HTERT RPE-1 (cell line): ENCODE measurements around the gene PLXDC1.
"Not testable (repeated sequence)": the region's sequence is repeated elsewhere in the genome, so short reads cannot be mapped to it uniquely, and the experiment has no call there.

ENCODE experiments used
- in situ Hi-C: fragments of 300-500 bp; cut with MboI; formaldehyde crosslinking; loops from 4 replicates; pipeline ENCODE4 v1.14.3; 2020; ENCODE audit warnings: low sequenced_read_pairs

PLXDC1 gene

DNA sequence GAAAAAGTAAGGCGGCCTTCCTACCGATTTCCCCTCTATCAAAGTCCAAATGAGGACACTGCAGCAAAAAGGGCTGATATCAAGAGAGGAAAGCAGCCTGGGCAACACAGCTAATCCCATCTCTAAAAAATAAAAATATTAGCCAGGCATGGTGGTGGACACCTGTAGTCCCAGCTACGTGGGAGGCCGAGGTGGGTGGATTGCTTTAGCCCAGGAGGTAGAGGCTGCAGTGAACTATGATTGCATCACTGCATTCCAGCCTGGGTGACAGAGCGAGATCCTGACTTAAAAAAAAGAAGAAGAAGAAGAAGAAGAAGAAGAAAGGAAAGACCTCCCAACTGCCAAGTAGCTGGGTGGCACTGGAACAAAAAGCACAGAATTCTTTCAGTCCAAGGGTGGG is 31.6 kb upstream of the PLXDC1 start:
- in situ Hi-C loops, result no loop called here

GRCh38 chr17:39181303-39181702 is 29.9 kb upstream of the PLXDC1 start:
- in situ Hi-C loops, result no loop called here

GRCh38 chr17:39178536-39178935 is 27.1 kb upstream of the PLXDC1 start:
- in situ Hi-C loops, result no loop called here

GRCh38 chr17:39177256-39177655 is 25.8 kb upstream of the PLXDC1 start:
- in situ Hi-C loops, result no loop called here

GRCh38 chr17:39175695-39176093 is 24.3 kb upstream of the PLXDC1 start:
- in situ Hi-C loops, result no loop called here

DNA sequence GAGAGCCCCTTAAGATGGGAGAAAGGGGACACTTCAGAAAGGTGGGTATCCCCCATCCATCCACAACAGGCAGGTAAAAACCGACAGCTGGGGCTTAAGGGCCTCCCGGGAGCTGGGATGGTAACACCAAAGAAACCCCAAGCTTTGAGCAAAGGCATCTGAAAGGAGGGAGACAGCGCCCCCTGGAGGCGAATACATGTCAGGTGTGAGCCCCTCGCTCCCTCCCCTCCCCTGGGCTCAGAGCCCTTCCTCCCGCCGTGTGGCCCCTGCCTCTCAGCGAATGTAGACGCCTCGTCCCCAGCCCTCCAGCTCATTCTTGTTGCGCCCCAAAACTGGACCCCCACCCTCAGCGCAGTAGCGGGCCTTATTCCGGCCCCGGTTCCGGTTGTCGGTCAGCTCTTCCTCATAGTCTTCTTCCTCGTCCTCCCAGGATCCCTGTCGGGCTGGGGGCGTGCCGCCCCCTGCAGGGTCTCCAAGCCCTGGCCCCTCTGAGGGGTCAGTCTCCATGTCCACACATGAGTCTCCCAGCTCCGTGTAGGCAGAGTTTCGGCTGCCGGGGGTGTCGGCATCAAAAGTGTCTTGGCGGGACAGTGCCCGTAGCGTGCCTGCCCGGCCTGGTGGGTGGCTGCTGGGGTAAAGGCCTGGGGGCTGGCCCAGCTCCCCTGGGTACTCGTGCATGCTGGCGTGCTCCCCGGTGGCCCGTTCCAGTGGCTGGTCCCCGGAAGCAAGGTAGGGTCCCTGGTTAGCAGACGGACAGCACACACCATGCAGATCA is 23.7 kb upstream of the PLXDC1 start:
- in situ Hi-C loops, result no loop called here

DNA sequence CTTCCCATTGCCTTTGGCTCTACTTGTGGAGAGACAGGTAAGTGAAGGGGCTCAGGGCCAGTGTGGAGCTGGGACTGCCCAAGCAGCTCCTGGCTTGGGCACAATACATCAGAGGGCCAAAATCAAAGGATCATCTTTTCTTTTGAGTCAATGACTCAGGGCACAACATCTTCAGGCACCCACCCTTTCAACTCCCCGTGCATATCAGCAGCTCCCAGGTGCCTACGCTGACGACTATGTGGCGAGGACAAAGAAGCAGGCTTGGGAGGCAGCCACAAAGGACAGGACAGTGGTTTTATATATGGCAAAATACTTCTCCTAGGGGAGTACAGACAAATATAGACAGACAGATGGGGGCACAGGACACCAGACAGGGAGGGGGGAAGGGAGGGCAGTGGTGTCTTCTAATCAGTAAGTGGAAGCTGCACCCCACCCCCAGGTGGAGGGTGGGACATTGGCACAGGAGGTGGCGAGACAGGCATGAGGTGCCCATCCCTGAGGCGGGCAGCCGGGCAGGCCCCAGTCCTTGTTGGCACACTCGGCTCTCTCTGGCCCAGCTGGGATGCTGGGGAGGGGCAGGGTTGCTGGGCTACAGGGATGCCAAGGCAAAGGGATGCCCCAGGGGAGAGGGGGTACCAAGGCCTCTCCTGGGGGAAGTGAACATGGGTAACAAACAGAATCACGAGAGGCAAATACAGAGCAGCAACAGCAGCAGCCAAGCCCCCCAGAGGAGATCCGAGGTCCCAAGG is 22.3 kb upstream of the PLXDC1 start:
- in situ Hi-C loops, result no loop called here

DNA sequence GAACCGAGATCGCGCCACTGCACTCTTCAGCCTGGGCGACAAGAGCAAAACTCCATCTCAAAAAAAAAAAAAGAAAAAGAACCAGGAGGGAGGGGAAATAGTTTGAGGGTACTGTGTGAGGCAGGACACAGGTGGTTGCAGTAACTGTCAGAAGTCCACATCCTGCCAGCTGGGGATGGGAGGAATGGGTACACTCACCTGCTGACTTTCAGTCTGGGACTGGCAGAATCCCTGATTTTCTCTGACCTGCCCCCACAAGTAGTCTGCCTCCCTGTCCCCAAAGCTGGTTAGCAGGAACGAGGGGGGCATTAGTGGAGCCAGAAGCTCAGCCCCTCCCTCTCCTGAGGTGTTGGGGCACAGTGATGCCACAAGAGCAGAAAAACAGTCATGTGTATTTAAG is 21.6 kb upstream of the PLXDC1 start:
- in situ Hi-C loops, result no loop called here

GRCh38 chr17:39171933-39172332 is 20.5 kb upstream of the PLXDC1 start:
- in situ Hi-C loops, result no loop called here

DNA sequence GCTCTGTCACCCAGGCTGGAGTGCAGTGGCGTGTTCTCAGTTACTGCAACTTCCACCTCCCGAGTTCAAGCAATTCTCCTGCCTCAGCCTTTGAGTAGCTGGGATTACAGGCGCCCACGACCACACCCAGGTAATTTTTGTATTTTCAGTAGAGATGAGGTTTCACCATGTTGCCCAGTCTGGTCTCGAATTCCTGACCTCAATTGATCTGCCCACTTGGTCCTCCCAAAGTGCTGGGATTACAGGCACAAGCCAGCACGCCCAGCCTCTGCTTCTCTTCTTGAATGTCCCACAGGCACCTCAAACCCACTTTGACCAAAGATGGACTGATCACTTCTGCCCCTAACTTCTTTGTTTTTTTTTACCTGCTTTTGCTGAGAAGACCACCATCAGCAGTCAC is 19.1 kb upstream of the PLXDC1 start:
- in situ Hi-C loops, result no loop called here

DNA sequence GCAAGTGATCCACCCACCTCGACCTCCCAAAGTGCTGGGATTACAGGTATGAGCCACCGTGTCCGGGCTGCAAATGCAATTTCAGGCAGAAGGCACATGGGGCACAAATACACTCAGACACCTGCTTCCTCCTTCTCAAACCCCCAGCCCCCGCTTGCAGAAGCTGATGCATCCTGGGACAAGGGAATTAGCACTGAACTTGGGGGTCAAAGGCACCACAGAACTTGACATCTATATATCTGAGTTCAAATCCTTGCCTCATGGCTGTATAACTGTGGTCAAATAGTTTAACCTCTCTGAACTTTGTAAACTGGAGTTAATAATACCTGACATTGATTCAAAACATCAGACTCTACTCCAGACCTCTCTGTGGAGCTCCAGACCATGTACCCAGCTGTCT is 18.7 kb upstream of the PLXDC1 start:
- in situ Hi-C loops, result no loop called here

DNA sequence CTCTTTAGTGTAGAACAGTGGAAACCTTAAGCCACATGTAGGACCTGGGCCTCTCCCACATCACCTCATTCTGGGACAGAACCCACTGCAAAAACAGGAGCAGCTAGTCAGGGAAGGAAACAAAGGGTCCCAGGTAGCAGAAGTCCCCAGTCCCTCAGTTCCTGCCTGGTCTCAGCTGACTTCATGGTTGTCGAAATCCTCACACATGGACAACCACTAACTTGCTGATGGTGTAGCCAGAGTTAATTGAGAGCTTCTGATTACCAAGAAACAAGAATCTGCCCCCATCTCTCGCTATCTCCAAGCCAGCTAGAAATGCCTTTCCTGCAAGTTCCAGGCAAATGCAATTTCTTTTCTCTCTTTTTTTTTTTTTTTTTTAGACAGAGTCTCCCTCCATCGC is 18.1 kb upstream of the PLXDC1 start:
- in situ Hi-C loops, result no loop called here

GRCh38 chr17:39169101-39169500 is 17.7 kb upstream of the PLXDC1 start:
- in situ Hi-C loops, result no loop called here

DNA sequence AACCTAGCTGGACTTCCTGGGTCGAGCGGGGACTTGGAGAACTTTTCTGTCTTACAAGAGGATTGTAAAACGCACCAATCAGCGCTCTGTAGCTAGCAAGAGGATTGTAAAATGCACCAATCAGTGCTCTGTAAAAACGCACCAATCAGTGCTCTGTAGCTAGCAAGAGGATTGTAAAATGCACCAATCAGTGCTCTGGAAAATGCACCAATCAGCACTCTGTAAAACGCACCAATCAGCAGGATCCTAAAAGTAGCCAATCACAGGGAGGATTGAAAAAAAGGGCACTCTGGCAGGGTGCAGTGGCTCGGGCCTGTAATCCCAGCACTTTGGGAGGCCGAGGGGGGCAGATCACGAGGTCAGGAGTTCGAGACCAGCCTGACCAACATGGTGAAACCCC is 17.1 kb upstream of the PLXDC1 start:
- in situ Hi-C loops, result not testable (repeated sequence)

DNA sequence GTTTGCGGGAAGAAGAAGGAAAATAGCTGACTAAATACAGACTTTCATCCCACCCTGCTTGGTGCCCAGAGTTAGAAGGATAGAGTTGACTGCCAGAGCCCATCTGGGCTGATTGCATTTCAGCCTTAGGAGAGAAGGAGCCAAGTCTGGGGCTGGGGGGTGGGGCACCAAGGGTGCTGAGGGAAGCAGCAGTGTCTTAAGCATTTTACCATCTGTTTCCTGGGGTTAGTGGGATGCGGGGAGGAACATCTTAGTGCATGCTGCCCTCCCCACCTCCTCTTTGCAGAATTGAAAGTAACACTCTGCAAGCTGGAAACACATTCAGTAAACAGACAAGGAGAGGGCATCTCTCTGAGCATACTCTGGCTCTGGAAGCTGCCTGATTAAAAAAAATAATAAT is 16.0 kb upstream of the PLXDC1 start:
- in situ Hi-C loops, result no loop called here

DNA sequence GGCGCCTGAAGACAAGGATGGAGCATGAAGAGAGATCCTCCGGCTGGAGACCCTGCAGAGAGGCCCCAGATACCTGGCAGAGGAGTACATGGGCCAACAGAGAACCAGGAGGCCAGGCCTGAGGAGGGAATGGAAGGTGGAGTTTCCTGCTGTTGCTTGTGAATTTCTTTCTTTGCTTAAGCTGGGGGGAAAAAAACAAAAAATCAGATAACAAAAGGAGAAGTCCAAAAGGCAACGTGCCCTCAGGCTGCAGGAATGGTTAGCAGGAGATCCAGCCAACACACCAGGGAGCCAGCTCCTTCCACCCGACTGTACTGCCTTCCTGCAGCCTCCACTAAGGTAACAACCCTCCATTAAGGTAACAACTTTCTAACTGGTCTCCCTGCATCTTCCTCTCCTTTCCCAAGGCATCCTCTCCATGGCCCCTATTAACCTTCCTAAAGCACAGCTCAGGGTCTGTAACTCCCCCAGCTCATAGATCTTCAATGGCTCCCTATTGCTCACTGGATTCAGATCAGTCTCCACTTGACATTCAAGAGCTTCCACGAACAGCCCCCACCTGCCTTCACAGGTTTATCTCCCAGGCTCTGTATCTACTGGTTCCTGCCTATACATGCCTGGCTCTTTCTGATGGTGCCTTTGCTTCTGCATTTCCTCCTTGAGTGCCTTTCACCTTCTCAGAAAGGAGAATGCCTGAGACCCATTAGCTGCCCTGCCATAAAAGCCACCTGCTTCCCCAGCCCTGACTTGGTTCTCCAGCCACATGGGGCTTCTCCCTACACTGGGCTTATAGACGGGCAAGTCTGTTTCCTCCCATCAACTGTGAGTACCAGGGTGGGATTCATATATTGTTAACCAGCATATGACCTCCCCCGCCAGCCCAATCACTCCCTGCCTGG is 15.2 kb upstream of the PLXDC1 start:
- in situ Hi-C loops, result no loop called here

- in situ Hi-C loops, result no loop called here
Measured at GRCh38 chr17:39165841-39166349, 14.5 kb upstream of the PLXDC1 start, which contains the start of gene ARL5C. Gene ARL5C (minus strand): TSS chr17:39166161. CDS start chr17:39165760, 401 bp downstream.

- in situ Hi-C loops, result no loop called here
Measured at GRCh38 chr17:39165178-39165840, 13.9 kb upstream of the PLXDC1 start.

DNA sequence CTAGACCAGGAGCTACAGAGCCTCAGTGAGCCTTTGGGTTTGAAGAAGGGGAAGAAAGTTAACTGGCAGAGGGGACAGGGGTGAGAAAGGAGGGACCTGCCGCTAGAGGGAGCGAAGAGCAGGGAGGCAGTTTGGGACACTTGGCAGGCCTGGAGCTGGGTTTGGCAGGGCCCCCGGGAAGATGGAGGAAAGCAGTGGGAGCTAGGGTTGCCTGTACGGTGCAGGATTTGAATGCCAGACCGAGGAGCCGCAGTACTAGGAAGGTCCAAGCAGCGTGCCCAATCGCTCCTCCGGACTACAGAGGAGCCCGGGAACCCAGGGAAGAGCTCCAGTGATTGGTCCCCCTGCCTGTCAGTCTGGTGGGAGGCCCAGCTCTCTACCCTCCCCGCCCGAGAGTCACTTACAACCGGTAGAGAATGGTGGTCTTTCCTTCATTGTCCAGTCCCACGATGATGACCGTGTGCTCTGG is 13.3 kb upstream of the PLXDC1 start:
- in situ Hi-C loops, result no loop called here

DNA sequence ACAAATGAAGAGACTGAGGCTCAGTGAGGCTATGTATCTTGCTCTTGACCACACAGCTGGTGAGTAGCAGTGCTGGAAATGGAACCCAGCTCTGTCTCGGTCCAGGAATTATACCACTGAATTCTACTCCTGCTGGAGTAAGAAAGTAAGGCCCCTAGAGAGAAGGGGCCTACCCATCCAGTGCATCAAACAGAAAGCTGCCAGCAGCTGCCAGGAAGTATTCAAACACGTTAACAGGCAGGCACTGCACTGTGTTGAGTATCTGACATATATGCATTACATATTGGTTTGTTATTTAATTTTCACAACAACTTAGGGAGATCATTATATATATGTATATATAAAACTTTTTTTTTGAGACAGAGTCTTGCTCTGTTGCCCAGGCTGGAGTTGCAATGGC is 10.5 kb upstream of the PLXDC1 start:
- in situ Hi-C loops, result no loop called here
